HG02938 (cell line): ENCODE measurements around the gene PHOSPHO1.
"Not testable (repeated sequence)": the region's sequence is repeated elsewhere in the genome, so short reads cannot be mapped to it uniquely, and the experiment has no call there.

Experiments
- ATAC-seq: cut with Tn5 transposase; IDR thresholded peaks from one replicate; pipeline ENCODE4 v1.9.1; 2021; ENCODE audit warnings: mild to moderate bottlenecking, moderate library complexity; ENCODE audit not compliant: unreplicated experiment

PHOSPHO1 gene

DNA sequence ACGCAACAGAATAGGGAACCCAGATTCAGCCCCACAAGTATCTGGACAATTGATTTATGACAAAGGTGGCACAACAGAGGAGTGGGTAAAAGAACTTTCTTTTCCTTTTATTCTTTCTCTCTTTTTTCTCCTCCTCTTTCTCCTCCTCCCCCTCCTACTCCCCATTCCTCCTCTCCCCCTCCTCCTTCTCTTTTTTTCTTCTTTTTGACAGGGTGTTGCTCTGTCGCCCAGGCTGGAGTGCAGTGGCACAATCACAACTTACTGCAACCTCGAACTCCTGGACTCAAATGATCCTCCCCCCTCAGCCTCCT is 36.3 kb downstream of the PHOSPHO1 start:
- no peak for ATAC-seq

DNA sequence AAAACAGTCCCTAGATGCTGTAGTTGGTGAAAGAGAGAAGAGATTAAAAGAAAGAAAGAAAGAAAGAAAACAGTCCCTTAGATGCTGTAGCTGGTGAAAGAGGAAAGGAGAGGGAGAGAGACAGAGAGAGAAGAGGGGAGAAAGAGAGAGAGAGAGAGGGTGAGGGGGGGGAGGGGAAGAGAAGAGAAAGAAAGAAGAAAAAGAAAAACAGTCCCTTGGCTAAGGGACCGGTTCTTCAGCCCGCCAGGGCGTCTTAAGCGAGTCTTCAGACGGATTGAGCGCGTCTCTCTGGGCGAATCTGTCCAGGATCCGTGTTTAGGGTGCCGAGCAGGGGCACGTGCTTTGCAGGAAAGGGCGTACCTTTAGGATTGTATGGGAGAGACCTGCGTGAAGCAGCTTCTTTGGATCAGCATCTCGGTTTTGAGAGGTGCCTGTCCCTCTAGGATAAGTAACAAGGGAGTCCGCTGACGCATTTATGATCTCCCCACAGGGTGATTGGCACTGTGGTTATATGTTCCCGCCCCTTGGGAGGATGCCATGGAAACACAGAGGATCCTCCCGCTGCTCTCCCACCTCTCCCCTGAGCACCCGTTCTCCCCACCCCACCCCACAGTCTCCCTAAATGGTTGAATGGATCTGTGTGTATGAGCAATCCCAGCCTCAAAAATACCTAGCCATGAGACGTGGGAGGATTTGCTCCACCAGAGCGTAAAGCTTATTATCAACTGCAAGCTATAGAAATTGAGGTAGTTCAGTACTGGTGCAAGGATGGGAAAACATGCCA is 36.9 kb downstream of the PHOSPHO1 start:
- ATAC-seq: no peak

DNA sequence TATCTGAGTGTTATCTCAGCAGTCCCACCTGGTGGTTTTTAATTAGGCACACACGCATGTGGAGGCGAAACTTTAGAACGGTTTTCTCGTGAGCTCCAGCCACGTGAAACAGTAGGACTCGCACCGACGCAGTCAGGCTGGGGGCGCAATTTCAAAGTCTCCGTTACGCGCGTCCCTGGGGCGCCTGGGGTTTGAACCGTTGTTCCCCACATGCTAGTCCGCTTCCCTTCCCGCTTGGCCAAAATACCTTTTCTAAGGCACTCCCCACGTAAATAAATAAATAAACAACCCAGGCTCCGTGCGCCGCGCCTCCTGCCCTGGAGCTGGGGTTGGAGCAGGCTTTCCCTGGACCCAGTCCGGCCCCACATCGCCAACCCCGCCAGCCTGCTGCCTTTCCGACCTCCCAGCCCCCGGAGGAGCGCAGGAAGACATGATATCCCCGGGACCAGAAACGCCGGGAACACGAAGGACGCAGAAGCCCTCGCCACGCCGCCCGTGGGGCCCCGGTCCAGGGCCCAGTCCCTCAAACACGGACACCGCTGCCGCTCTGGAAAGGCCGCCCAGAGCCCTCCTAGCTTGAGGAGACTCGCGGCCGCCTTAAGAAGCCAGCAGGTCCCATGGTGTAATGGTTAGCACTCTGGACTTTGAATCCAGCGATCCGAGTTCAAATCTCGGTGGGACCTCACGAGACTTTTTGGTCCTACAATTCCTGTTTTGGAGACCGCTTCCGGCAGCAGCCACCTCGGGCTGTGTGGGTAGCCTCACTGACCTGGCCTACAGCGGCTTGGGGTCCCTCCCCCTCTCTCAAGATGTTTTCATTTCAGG is 38.5 kb downstream of the PHOSPHO1 start:
- ATAC-seq: peak; percentile 31

DNA sequence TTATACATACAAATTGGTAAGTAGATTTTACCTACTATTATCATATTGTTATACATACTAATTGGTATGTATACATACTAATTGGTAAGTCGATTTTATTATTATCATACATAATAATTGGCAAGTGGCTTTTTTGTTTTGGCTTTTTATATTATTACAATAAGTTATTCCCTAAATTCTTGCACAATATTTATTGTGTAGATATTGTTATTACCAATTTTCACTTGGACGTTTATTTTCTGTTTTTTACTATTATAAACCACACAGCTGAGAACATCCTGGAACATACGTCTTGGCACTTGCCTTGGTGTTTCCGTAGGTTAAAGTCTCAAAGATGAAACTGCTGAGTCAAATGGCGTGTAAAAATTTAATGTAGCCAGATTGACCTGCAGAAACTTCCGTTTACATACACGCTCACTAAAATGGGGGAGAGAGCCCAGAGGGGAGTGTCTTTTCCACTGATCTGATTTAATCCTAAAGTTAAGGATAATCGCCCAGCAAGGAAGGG is 39.1 kb downstream of the PHOSPHO1 start:
- peak; percentile 11 for ATAC-seq

DNA sequence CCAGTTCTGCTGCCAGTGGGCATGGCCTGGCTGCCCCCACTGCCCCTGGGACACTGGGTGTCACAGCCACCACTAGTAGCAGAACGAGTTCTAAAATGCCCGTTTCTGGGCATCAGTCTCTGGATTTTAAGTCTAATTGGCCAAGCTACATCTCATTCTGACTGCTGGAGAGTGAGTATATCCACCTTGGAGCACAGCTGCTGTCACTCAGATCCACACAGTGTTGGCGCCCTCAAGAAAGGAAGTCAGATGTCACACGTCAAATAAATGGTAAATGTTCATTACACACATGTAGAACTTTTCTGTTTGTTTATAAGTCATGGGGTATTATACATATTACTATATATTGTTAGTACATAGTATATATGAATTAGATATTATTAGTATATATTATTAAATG is 39.7 kb downstream of the PHOSPHO1 start:
- no peak for ATAC-seq

DNA sequence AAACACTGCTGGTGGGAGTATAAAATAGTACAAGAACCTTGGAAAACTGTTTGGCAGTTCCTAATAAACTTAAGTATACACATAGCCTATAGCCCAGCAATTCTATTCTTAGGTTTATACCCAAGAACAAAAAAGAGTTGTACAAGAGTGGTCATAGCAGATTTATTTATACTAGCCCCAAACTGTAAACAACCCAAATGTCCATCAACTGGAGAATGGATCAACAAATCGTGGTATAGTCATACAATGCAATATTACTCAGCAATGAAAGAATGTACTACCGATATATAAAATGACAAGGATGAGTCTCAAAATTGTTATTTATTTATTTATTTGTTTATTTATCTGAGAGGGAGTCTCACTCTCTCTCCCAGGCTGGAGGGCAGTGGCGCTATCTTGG is 43.3 kb downstream of the PHOSPHO1 start:
- ATAC-seq: no peak

DNA sequence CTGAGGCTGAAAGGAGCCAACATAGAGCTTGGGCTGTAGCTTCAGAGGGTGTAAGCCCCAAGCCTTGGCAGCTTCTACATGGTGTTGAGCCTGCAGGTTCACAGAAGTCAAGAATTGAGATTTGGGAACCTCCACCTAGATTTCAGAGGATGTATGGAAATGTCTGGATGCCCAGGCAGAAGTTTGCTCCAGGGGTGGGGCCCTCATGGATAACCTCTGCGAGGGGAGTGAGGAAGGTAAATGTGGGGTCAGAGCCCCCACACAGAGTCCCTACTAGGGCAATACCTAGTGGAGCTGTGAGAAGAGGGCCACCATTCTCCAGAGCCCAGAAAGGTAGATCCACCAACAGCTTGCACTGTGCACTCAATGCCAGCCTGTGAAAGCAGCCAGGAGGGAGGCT is 45.2 kb downstream of the PHOSPHO1 start:
- ATAC-seq: not testable (repeated sequence)

DNA sequence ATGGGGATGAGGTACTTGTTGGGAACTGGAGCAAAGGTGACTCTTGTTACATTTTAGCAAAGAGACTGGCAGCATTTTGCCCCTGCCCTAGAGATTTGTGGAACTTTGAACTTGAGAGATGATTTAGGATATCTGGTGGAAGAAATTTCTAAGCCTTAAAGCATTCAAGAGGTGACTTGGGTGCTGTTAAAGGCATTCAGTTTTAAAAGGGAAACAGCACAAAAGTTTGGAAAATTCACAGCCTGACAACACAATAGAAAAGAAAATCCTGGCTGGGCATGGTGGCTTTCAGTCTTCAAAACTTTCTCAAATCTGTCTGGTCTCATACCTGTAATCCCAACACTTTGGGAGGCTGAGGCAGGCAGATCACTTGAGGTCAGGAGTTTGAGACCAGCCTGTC is 46.1 kb downstream of the PHOSPHO1 start:
- not testable (repeated sequence) for ATAC-seq

DNA sequence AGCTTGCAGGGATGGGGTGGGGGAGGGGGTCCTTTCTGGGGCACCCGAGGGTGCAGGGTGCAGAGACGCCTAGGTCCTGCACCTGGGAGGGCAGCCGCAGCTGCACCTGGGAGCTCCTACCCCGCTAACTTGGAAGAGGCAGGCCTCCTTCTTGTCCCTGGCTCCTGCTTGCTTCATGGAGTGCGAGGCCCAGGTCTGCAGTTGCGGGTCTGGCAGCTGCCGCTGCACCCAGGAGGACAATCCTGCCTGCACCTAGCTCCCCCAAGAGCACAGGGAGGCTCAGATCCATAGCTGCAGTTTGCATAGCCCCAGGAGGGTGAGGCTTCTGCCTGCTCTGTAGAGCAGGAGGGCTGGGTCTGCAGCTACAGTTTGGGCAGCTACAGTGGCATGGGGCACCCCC is 46.8 kb downstream of the PHOSPHO1 start:
- no peak for ATAC-seq

DNA sequence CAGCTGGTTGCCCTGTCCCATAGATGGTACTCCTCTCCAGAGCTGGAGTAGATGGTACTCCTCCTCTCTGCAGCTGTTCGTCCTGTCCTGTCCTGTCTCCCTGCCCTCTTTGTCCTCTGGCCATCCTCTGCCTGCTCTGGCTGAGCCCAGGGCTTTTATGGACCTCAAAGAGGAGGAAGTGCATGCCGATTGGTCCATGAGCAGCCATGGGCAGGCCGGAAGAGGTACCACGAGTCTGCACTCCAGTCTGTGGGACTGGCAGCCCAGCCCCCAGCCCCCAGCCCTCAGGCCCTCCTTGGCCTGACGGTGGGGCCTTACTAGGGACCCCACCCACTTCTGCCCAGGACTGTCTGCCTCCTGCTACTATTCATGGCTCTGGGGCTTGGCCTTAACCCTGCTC is 47.2 kb downstream of the PHOSPHO1 start:
- ATAC-seq: no peak

DNA sequence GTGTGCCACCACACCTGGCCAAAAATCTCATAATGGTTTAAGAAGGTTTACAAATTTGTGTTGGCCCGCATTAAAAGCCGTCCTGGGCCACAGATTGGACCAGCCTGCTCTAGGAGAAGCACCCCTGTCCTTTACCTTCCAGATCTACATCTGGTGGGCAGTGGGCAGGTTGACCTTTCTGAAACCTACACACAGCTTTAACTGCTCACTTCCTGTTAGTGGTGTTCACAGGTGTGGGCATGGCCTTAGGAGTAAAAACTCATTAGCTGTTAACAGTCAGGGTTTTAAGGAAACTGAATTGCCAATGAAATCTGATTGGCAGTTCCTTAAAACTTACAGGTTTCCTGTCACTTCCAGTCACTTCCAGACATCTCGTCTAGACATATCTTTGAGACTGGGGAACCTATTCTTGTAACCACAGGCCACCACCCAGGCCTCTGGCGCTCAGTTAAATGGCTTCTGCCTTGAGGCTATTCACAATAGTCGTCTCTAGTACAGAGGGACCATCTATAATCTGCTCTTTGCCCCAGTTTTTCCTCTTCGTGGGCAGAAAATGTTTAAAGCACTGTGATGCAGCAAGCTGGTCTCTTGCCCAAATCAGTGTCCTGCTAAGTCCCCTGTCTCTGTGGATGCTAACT is 49.5 kb downstream of the PHOSPHO1 start:
- ATAC-seq: no peak

DNA sequence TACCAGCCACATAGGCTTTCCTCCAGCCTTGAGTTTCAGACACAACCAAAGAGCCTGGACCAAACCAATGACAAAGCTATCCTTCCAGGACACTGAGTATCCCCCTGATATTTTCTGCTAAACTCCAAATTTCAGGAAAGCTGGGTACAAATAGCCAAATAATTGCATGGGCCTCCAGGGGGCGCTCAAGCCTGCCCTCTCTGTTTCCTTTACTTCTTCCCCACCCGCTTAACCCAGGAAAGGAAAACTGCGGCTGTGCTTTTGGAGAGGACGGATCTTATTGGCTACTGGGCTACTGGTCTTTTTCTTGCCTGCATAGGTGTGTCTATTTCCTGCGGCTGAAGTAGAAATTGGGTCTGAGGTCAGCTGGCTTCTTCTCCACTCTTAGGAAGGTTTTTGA is 50.3 kb downstream of the PHOSPHO1 start:
- ATAC-seq: no peak

DNA sequence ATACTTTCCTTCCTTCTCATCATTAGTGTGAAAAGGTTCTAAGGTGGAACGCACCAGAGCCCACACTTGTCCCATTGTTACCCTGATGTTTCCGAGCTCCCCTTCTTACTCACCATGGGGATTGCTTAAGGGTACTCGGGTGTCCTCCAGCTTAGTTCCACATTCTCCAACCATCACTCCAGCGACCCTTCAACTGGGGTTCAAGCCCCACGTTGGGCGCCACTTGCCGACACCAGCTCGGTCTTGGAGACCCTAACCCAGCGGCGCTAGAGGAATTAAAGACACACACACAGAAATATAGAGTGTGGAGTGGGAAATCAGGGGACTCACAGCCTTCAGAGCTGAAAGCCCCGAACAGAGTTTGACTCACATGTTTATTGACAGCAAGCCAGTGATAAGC is 54.6 kb downstream of the PHOSPHO1 start:
- not testable (repeated sequence) for ATAC-seq
